ENCODE measurements around the gene TMED4. TPM values are rescaled to one million over a fixed set of nuclear protein-coding genes. Genes with fewer than 3 reads are reported as not detected.
A peak's percentile ranks its signal among the peaks of the same experiment; 100 is the strongest.

TMED4 gene
- total and polyA plus RNA-seq, 2 experiments from 2014 or later: 43.5 to 98.5 TPM

- no peak for TF ChIP-seq ZNF462 (CRISPR knock-in tag; IDR thresholded peaks at IDR 0.05)
These were observed 39.2 kb upstream of the TMED4 start (continued) for GRCh38 chr7:44621034-44621749.

- Histone ChIP-seq H3K27me3 (ENCODE audit: insufficient read depth) (no peaks in the 10 kb centered on the region), H3F3A (replicated peaks; ENCODE audit: low read depth) (no peaks in the 10 kb centered on the region), H4K20me1 (replicated peaks; ENCODE audit: insufficient read depth) (peaks cover 30% of the 10 kb centered on the region), H3K27ac (ENCODE audit: low read depth) (no peak overlapping the region), H3K4me2 (no peak overlapping the region), H2AFZ (no peak overlapping the region), H3K79me2 (replicated peaks; ENCODE audit: insufficient read depth) (peaks cover 99% of the 10 kb centered on the region), H3K9me2 (ENCODE audit: insufficient read depth) (no peaks in the 10 kb centered on the region), H3K4me1 (ENCODE audit: insufficient read depth) (peaks cover 13% of the 10 kb centered on the region), H3K36me3 (ENCODE audit: insufficient read depth) (no peaks in the 10 kb centered on the region), H3K4me3 (no peak overlapping the region)
- H3K4me3 Mint-ChIP-seq: no peak overlapping the region
- H3K9me3 Mint-ChIP-seq: no peaks in the 10 kb centered on the region
- peak overlapping the region; percentile 54; the same call in 1 of the 2 replicates for H3K27ac Mint-ChIP-seq
- DNase-seq (ENCODE audit: low spot score) (no peak), ATAC-seq (no peak)
- H3K36me3 Mint-ChIP-seq (ENCODE audit: low read depth): no peaks in the 10 kb centered on the region
- peaks cover 21% of the 10 kb centered on the region for H3K4me1 Mint-ChIP-seq
- H3K27me3 Mint-ChIP-seq (ENCODE audit: insufficient read depth, low read depth, poor library complexity): peaks cover 7% of the 10 kb centered on the region
- TF ChIP-seq EZH2 (IDR thresholded peaks at IDR 0.05; ENCODE audit: low read depth, unreplicated experiment) (no peak), POLR2AphosphoS5 (IDR thresholded peaks at IDR 0.05; ENCODE audit: low read depth) (no peak), CTCF (conservative IDR thresholded peaks at IDR 0.05; ENCODE audit: low read depth in 2 of 2) (no peak), REST (IDR thresholded peaks at IDR 0.05; ENCODE audit: unreplicated experiment) (no peak), JUNB (IDR thresholded peaks at IDR 0.05; ENCODE audit: unreplicated experiment) (no peak)
These were observed 36.7 kb upstream of the TMED4 start for GRCh38 chr7:44618753-44619152.
